Parathyroid adenoma (tissue), 2 donors: ENCODE data around the gene GOPC.

ENCODE experiments used
- H2AFZ ChIP-seq: fragments of 300-600 bp; sonication (generic); one replicate; pipeline ENCODE4 v1.7.0; 2017; ENCODE audit warnings: antibody characterized with exemption, mild to moderate bottlenecking
- H3K27ac ChIP-seq: fragments of 300-600 bp; sonication (generic); one replicate; pipeline ENCODE4 v1.7.0; 2017
- H3K27me3 ChIP-seq: fragments of 300-600 bp; sonication (generic); one replicate; pipeline ENCODE4 v1.7.0; 2017; ENCODE audit warnings: low read length; ENCODE audit not compliant: control insufficient read depth, insufficient read depth
- H3K36me3 ChIP-seq: fragments of 300-600 bp; sonication (generic); one replicate; pipeline ENCODE4 v1.7.0; 2017; ENCODE audit warnings: low read length; ENCODE audit not compliant: control insufficient read depth, insufficient read depth
- H3K4me1 ChIP-seq: fragments of 300-600 bp; sonication (generic); one replicate; pipeline ENCODE4 v1.7.0; 2017; ENCODE audit warnings: control low read depth
- H3K4me2 ChIP-seq: fragments of 300-600 bp; sonication (generic); one replicate; pipeline ENCODE4 v1.7.0; 2017; ENCODE audit warnings: low read length
- H3K4me3 ChIP-seq: fragments of 300-600 bp; sonication (generic); one replicate; pipeline ENCODE4 v1.7.0; 2017; ENCODE audit warnings: low read depth, low read length
- H3K79me2 ChIP-seq: fragments of 300-600 bp; sonication (generic); one replicate; pipeline ENCODE4 v1.7.0; 2017; ENCODE audit warnings: control low read depth
- H3K9ac ChIP-seq: fragments of 300-600 bp; sonication (generic); one replicate; pipeline ENCODE4 v1.7.0; 2017; ENCODE audit warnings: mild to moderate bottlenecking
- H3K9me3 ChIP-seq: fragments of 300-600 bp; sonication (generic); one replicate; pipeline ENCODE4 v1.7.0; 2017; ENCODE audit warnings: low read length; ENCODE audit not compliant: control insufficient read depth
- CTCF ChIP-seq: fragments of 300-600 bp; sonication (generic); IDR thresholded peaks from one replicate; pipeline ENCODE4 v1.7.0; 2017; ENCODE audit warnings: antibody characterized with exemption, mild to moderate bottlenecking
- donor health status: primary hyperparathyroidism.

GOPC gene

GRCh38 chr6:117515326-117515725, 87.0 kb downstream of the GOPC start:
- Histone ChIP-seq H3K9ac (no peak overlapping the region), H3K4me2 (no peak overlapping the region), H3K4me1 (no peaks in the 10 kb centered on the region), H3K79me2 (no peaks in the 10 kb centered on the region), H3K27me3 (no peaks in the 10 kb centered on the region), H3K4me3 (no peak overlapping the region), H3K27ac (no peak overlapping the region), H3K9me3 (no peaks in the 10 kb centered on the region), H3K36me3 (no peaks in the 10 kb centered on the region), H2AFZ (no peak overlapping the region)
- TF ChIP-seq CTCF, result no peak

- Histone ChIP-seq H3K36me3 (no peaks in the 10 kb centered on the region), H3K27me3 (no peaks in the 10 kb centered on the region), H2AFZ (no peak overlapping the region), H3K9me3 (no peaks in the 10 kb centered on the region), H3K9ac (no peak overlapping the region), H3K4me1 (no peaks in the 10 kb centered on the region), H3K79me2 (no peaks in the 10 kb centered on the region), H3K4me3 (no peak overlapping the region), H3K27ac (no peak overlapping the region), H3K4me2 (no peak overlapping the region)
- no peak for TF ChIP-seq CTCF
Observed at GRCh38 chr6:117514655-117515054, 87.7 kb downstream of the GOPC start.

GRCh38 chr6:117513778-117514365, 88.4 kb downstream of the GOPC start:
- no peak for TF ChIP-seq CTCF
- Histone ChIP-seq H3K4me3 (no peak overlapping the region), H3K9me3 (no peaks in the 10 kb centered on the region), H3K4me2 (no peak overlapping the region), H3K36me3 (no peaks in the 10 kb centered on the region), H2AFZ (no peak overlapping the region), H3K27me3 (no peaks in the 10 kb centered on the region), H3K27ac (no peak overlapping the region), H3K79me2 (no peaks in the 10 kb centered on the region), H3K9ac (no peak overlapping the region), H3K4me1 (no peaks in the 10 kb centered on the region)

- Histone ChIP-seq H3K9ac (no peak overlapping the region), H3K36me3 (no peaks in the 10 kb centered on the region), H3K4me3 (no peak overlapping the region), H3K9me3 (no peaks in the 10 kb centered on the region), H3K79me2 (no peaks in the 10 kb centered on the region), H2AFZ (no peak overlapping the region), H3K4me1 (no peaks in the 10 kb centered on the region), H3K4me2 (no peak overlapping the region), H3K27ac (no peak overlapping the region), H3K27me3 (no peaks in the 10 kb centered on the region)
- no peak for TF ChIP-seq CTCF
Observed at GRCh38 chr6:117512987-117513573, 89.2 kb downstream of the GOPC start.
